Measurements from ENCODE around the gene CPNE7. TPM values are rescaled to one million over a fixed set of nuclear protein-coding genes. Genes with fewer than 3 reads are reported as not detected.
A peak's percentile ranks its signal among the peaks of the same experiment; 100 is the strongest.

CPNE7 gene
- total and polyA plus RNA-seq, 2 of the 8 experiments (the other 6 are each of a cell fraction or from before 2014, with no cell fraction given) = 10.0 to 23.7 TPM

DNA sequence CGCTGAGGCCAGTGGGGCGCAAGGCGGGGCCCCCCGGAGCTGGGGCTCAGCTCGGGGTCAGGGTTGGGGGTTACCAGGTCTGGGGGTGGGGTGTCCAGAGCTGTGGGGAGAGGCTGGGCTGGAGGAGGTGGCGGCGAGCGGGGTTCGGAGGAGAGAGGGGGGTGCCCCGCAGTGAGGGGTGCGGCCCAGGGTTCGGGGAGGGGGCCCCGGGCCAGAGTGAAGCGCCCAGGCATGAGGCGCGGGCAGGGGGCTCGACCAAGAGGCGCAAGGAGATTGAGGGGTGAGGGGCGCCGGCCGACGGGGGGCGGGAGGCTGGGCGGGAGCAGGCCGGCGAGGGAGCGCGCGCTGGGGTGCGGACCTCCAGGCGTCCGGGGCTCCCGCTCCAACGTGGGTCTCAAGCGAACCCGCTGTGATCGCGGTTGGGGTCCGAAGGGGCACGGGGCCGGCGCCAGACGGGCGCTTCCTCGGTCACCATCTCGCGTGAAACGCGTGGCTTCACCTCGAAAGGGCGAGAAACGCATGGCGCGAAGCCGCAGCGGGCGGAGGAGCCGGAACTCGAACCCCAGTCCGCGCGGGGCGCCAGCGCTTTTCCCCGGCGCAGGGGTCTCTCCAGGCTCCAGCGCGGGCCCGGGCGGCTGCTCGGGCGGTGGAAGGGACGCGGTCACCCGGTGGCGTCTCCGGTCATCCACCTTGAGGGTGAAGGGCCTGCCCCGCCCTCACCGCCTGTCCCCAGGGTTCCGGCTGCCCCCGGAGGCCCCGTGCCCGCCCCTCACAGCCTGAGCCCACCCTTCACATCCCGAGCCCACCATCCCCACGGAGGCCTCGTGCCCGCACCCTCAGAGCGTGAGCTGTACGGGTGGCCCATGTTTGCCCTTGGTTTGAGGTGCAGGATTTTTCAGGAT is 846 bp downstream of the CPNE7 start:
- no peak overlapping the region for H4K5ac ChIP-seq (ENCODE audit: insufficient read length, low read depth, low read length)
- FAIRE-seq (no peak), DNase-seq (ENCODE audit: low read depth in 1 of 2, low spot score in 2 of 2) (peak in 1 of 2 experiments; percentile 68)
- peak overlapping the region; percentile 50 to 86 (median 62) for H3K4me3 ChIP-seq (ENCODE audit: extremely low read depth in 1 of 4, insufficient read depth in 2 of 4, low read depth in 3 of 4, low read length in 4 of 4)
- H2BK5ac ChIP-seq (ENCODE audit: low read depth, low read length) = no peak overlapping the region
- no peak overlapping the region for H3K4ac ChIP-seq (replicated peaks; ENCODE audit: insufficient read length, low read depth, low read length)
- H2BK120ac ChIP-seq (replicated peaks; ENCODE audit: low read depth, low read length) = no peak overlapping the region
- peak overlapping the region; percentile 62 to 82 for H3K4me2 ChIP-seq (ENCODE audit: insufficient read depth in 1 of 2, low read depth in 2 of 2, low read length in 2 of 2)
- no peak overlapping the region for H3K14ac ChIP-seq (ENCODE audit: insufficient read length)
- 0 out of 2 replicates have a peak overlapping the region, but pooled peaks have one; percentile 17 for H2BK12ac ChIP-seq (ENCODE audit: low read depth, low read length)
- peak overlapping the region; percentile 87; the same call in 1 of the 2 replicates for H3K18ac ChIP-seq (ENCODE audit: extremely low read depth, low read length)
- peaks cover 0 to 10% of the 10 kb centered on the region in 2 experiments for H4K20me1 ChIP-seq (replicated peaks in 1 of 2; ENCODE audit: control insufficient read depth in 1 of 2, insufficient read depth in 2 of 2, low read length in 2 of 2)
- H3K23me2 ChIP-seq (ENCODE audit: low read depth, low read length) = peaks cover 6% of the 10 kb centered on the region; the same call in 1 of the 2 replicates
- peaks cover 0 to 4% of the 10 kb centered on the region in 2 experiments; a peak in 2 of 4 replicates for H3K9me3 ChIP-seq (ENCODE audit: insufficient read depth in 2 of 2, low read depth in 1 of 2, low read length in 1 of 2)
- H4K8ac ChIP-seq (ENCODE audit: extremely low read depth, insufficient read depth, low read length) = peak overlapping the region; percentile 94
- no peaks in the 10 kb centered on the region for H3K79me2 ChIP-seq (ENCODE audit: control insufficient read depth in 1 of 2, insufficient read depth in 2 of 2, low read length in 2 of 2)
- no peak overlapping the region for H2AK5ac ChIP-seq (ENCODE audit: low read depth, low read length)
- peak overlapping the region; percentile 95 for H4K91ac ChIP-seq (replicated peaks; ENCODE audit: insufficient read length, low read length)
- no peak overlapping the region for H3K27ac ChIP-seq (ENCODE audit: low read depth, low read length)
- POLR2A ChIA-PET (ENCODE audit: partially characterized antibody) = interaction anchor here (0.6 to 3.4 kb wide), 10 partner anchors 8 to 126 kb away, joined by 3 to 22 read pairs (median 4); partner anchors contain the start of gene CDK10
- peak overlapping the region; percentile 77 for H3K56ac ChIP-seq (replicated peaks; ENCODE audit: insufficient read length, low read depth, low read length)
- no peak overlapping the region for H3K23ac ChIP-seq (ENCODE audit: insufficient read length)
- H3K36me3 ChIP-seq (ENCODE audit: control insufficient read depth in 2 of 4, insufficient read depth in 4 of 4, low read length in 3 of 4) = peaks cover 0 to 10% (median 2%) of the 10 kb centered on the region in 4 experiments; a peak in 5 of 8 replicates
- H2BK20ac ChIP-seq (ENCODE audit: low read length) = no peak overlapping the region
- H3K4me1 ChIP-seq (replicated peaks in 1 of 4; ENCODE audit: control insufficient read depth in 3 of 4, insufficient read depth in 4 of 4, low read length in 3 of 4) = peaks cover 0 to 10% (median 6%) of the 10 kb centered on the region in 4 experiments; a peak in 5 of 7 replicates
- peaks cover 4 to 34% (median 22%) of the 10 kb centered on the region in 4 experiments; a peak in 6 of 7 replicates for H3K27me3 ChIP-seq (replicated peaks in 1 of 4; ENCODE audit: control insufficient read depth in 3 of 4, extremely low read depth in 1 of 4, insufficient read depth in 3 of 4, low read length in 3 of 4)
- no peak overlapping the region for H2BK15ac ChIP-seq (ENCODE audit: low read length)
- H3K79me1 ChIP-seq (ENCODE audit: low read depth, low read length) = no peaks in the 10 kb centered on the region
- CTCF ChIA-PET (ENCODE audit: partially characterized antibody) = interaction anchor here (0.7 to 1.5 kb wide), 7 partner anchors 12 to 124 kb away, joined by 3 to 7 read pairs (median 3); no protein-coding TSS in a partner anchor
- H3K9ac ChIP-seq (replicated peaks in 1 of 4; ENCODE audit: extremely low read depth in 1 of 4, low read depth in 3 of 4, low read length in 3 of 4) = peak overlapping the region in 2 of 4 experiments; percentile 8 to 18; a peak in 2 of 7 replicates
- WGBS, 2 experiments (ENCODE audit: extremely low coverage in 1 of 2, insufficient coverage in 1 of 2, insufficient read length in 1 of 2, insufficient replicate concordance in 2 of 2, low coverage in 1 of 2, low lambda C conversion rate in 2 of 2, missing lambda C conversion rate in 1 of 2) = 30% methylated on average over 51 of the region's 89 CpGs; no CpG with 5 or more reads in 1 of the 2 experiments
- H2AFZ ChIP-seq (ENCODE audit: low read length) = no peak overlapping the region; the same call in 1 of the 2 replicates
- no peak for TF ChIP-seq RXRA (IDR thresholded peaks at IDR 0.05; ENCODE audit: insufficient read depth, low read depth, low read length)
- TF ChIP-seq TAF1 (IDR thresholded peaks at IDR 0.05; ENCODE audit: low read depth, low read length) = no peak
- no peak for TF ChIP-seq CBX8 (IDR thresholded peaks at IDR 0.05; ENCODE audit: borderline replicate concordance, low read depth, low read length)
- TF ChIP-seq TBP (IDR thresholded peaks at IDR 0.05; ENCODE audit: low read depth, low read length) = no peak
- no peak for TF ChIP-seq RNF2 (IDR thresholded peaks at IDR 0.05; ENCODE audit: borderline replicate concordance, low read depth, low read length, missing control alignments, poor library complexity, severe bottlenecking)
- no peak for TF ChIP-seq TAF7 (optimal IDR thresholded peaks at IDR 0.05; ENCODE audit: borderline replicate concordance, low read depth, low read length)
- peak; percentile 46 for TF ChIP-seq EZH2 (IDR thresholded peaks at IDR 0.05; ENCODE audit: low read depth, low read length, severe bottlenecking)
- TF ChIP-seq, protein P1, sequence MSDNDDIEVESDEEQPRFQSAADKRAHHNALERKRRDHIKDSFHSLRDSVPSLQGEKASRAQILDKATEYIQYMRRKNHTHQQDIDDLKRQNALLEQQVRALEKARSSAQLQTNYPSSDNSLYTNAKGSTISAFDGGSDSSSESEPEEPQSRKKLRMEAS (IDR thresholded peaks at IDR 0.05) = peak; percentile 32; the same call in 1 of the 2 replicates
- no peak for TF ChIP-seq SAP30 (IDR thresholded peaks at IDR 0.05; ENCODE audit: insufficient read depth, insufficient replicate concordance, low read length)

Measured in H1 (cell line).